HTR-8/SVneo (cell line): ENCODE results near the gene DNMBP.
"Not testable (repeated sequence)": the region's sequence is repeated elsewhere in the genome, so short reads cannot be mapped to it uniquely, and the experiment has no call there.

Experiments used
- DNase-seq: peaks from one replicate; pipeline ENCODE4 v3.0.0; 2011; ENCODE audit warnings: low spot score, mixed read lengths; ENCODE audit not compliant: insufficient read length
- FAIRE-seq: peaks from 2 replicates; lab custom pipeline; 2011; peaks lifted over from hg19 to GRCh38; lab: Jason Lieb, UNC

The DNMBP gene

GRCh38 chr10:99849057-99849456 is 160.7 kb downstream of the DNMBP start:
- FAIRE-seq = no peak
- no peak for DNase-seq

- FAIRE-seq (peak; percentile 72), DNase-seq (peak; percentile 76)
Observed at GRCh38 chr10:99845837-99846382, 163.8 kb downstream of the DNMBP start.

- FAIRE-seq (no peak), DNase-seq (no peak)
Observed at GRCh38 chr10:99844433-99844955, 165.3 kb downstream of the DNMBP start.

GRCh38 chr10:99843310-99843709 is 166.4 kb downstream of the DNMBP start:
- DNase-seq = no peak
- no peak for FAIRE-seq

GRCh38 chr10:99841746-99842145 is 168.0 kb downstream of the DNMBP start:
- no peak for DNase-seq
- FAIRE-seq = no peak

GRCh38 chr10:99840859-99841258 is 168.9 kb downstream of the DNMBP start:
- FAIRE-seq, DNase-seq: not testable (repeated sequence)

- FAIRE-seq = no peak
- DNase-seq = no peak
Observed at GRCh38 chr10:99836711-99837110, 173.0 kb downstream of the DNMBP start.

- no peak for FAIRE-seq
- no peak for DNase-seq
Observed at GRCh38 chr10:99835947-99836346, 173.8 kb downstream of the DNMBP start.

- DNase-seq (peak; percentile 60), FAIRE-seq (peak; percentile 54)
Observed at GRCh38 chr10:99834410-99834809, 175.3 kb downstream of the DNMBP start.

GRCh38 chr10:99832439-99832838 is 177.3 kb downstream of the DNMBP start:
- DNase-seq (no peak), FAIRE-seq (no peak)

GRCh38 chr10:99828464-99828863 is 181.3 kb downstream of the DNMBP start:
- FAIRE-seq (no peak), DNase-seq (no peak)

GRCh38 chr10:99827936-99828335 is 181.8 kb downstream of the DNMBP start:
- no peak for DNase-seq
- no peak for FAIRE-seq
